Thyroid gland (tissue), 4 donors: ENCODE results near the gene NF1. TPM values are rescaled to one million over a fixed set of nuclear protein-coding genes. Genes with fewer than 3 reads are reported as not detected.

ENCODE experiments used
- DNase-seq, 2 donors: peaks; one replicate each; pipeline ENCODE4 v3.0.0-alpha.2; 2019
- H3K27ac ChIP-seq, 3 donors: fragments of 200-600 bp; sonication (generic); 1 replicate in 2 of 3; 2 replicates in 1 of 3; pipeline ENCODE4 v1.5.1; 2016 to 2019; ENCODE audit warnings: mild to moderate bottlenecking in 1 of 3, moderate library complexity in 1 of 3
- H3K27me3 ChIP-seq: fragments of 200-600 bp; sonication (generic); one replicate; pipeline ENCODE4 v1.5.1; 2019
- H3K36me3 ChIP-seq, 2 donors: fragments of 200-600 bp; sonication (generic); one replicate each; pipeline ENCODE4 v1.5.1; 2016 to 2019
- H3K4me1 ChIP-seq, 2 donors: fragments of 200-600 bp; sonication (generic); one replicate each; pipeline ENCODE4 v1.5.1; 2017 to 2019
- H3K4me3 ChIP-seq, 3 donors: fragments of 200-600 bp; sonication (generic); replicated peaks in 1 of 3; 1 replicate in 2 of 3; 2 replicates in 1 of 3; pipeline ENCODE4 v1.5.1; 2016; ENCODE audit warnings: mild to moderate bottlenecking in 1 of 3
- H3K9me3 ChIP-seq: fragments of 200-600 bp; sonication (generic); one replicate; pipeline ENCODE4 v1.5.1; 2017
- CTCF ChIP-seq, 6 experiments: fragments of 200-600 bp in 3 of 6; fragments of 450-650 bp in 3 of 6; sonication (generic) in 3 of 6; IDR thresholded peaks; one replicate each; pipeline ENCODE4 v1.5.1; 2016 to 2019; ENCODE audit warnings: antibody characterized with exemption in 6 of 6, mild to moderate bottlenecking in 2 of 6, inconsistent platforms in 1 of 6, moderate library complexity in 1 of 6
- POLR2A ChIP-seq, 2 donors: fragments of 450-650 bp; IDR thresholded peaks; one replicate each; pipeline ENCODE4 v1.6.1; 2017; ENCODE audit warnings: antibody characterized with exemption in 2 of 2, mild to moderate bottlenecking in 2 of 2, moderate library complexity in 1 of 2
- WGBS, 2 donors: methylation state at CpG; one replicate each; pipeline ENCODE4 v1.1.5; 2017; 5-methylcytosine and 5-hydroxymethylcytosine counted together
- intact Hi-C: fragments of 100-400 bp; cut with DNase I; formaldehyde crosslinking; loops from one replicate; pipeline ENCODE4 v1.15.1; 2023
- total RNA-seq, 4 donors: library from RNA; depleted of rRNA; stranded (reverse); fragments of >200 nt; gene quantifications; one replicate each; pipeline ENCODE4 v1.2.3, GENCODE V29; 2016

The NF1 gene
- total RNA-seq, 4 donors from 2014 or later = 102 to 208 (median 129) TPM

DNA sequence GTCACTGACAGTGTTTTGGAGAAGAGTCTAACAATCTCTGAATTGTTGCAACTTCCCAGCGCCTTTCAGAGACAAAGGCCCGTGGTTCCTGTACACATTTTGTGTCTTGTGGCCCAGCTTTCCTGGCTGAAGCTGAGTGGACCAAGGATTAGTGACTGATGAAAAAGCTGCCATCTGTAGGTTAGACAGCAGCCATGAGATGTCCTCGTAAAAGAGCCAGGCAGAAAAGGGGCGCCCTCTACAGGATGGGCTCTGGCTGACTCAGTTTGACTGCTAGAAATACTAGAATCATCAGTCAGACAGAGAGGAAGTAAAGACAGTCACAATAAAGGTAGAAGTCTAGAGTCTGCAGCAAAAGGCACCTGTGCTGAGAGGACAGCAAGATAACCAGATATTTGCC lies 26.5 kb upstream of the NF1 start:
- Histone ChIP-seq H3K27me3 (no peaks in the 10 kb centered on the region), H3K9me3 (no peaks in the 10 kb centered on the region), H3K36me3 (no peaks in the 10 kb centered on the region), H3K4me1 (peaks cover 5 to 12% of the 10 kb centered on the region in 2 donors), H3K4me3 (no peak overlapping the region), H3K27ac (peak overlapping the region in 2 of 3 donors; percentile 43 to 50)
- TF ChIP-seq CTCF (IDR thresholded peaks at IDR 0.05) = peak in 1 of 6 experiments; percentile 15
- TF ChIP-seq POLR2A (IDR thresholded peaks at IDR 0.05) = no peak
- WGBS, 2 donors = 57 to 59% methylated on average over 4 of the region's 4 CpGs
- DNase-seq = peak in 1 of 2 donors; percentile 6
- intact Hi-C loops = no loop called here

GRCh38 chr17:31072186-31072585 lies 22.6 kb upstream of the NF1 start:
- no peak for DNase-seq
- Histone ChIP-seq H3K4me1 (peaks cover 5 to 12% of the 10 kb centered on the region in 2 donors), H3K36me3 (no peaks in the 10 kb centered on the region), H3K9me3 (no peaks in the 10 kb centered on the region), H3K27ac (no peak overlapping the region), H3K4me3 (no peak overlapping the region), H3K27me3 (no peaks in the 10 kb centered on the region)
- no peak for TF ChIP-seq POLR2A (IDR thresholded peaks at IDR 0.05)
- TF ChIP-seq CTCF (IDR thresholded peaks at IDR 0.05) = no peak
- intact Hi-C loops = no loop called here

- Histone ChIP-seq H3K9me3 (no peaks in the 10 kb centered on the region), H3K36me3 (no peaks in the 10 kb centered on the region), H3K4me3 (no peak overlapping the region), H3K27me3 (no peaks in the 10 kb centered on the region), H3K4me1 (peaks cover 0 to under 1% of the 10 kb centered on the region in 2 donors), H3K27ac (no peak overlapping the region)
- 44 to 67% methylated on average over 4 of the region's 4 CpGs for WGBS, 2 donors
- intact Hi-C loops = no loop called here
- DNase-seq = no peak
- TF ChIP-seq POLR2A (IDR thresholded peaks at IDR 0.05) (no peak), CTCF (IDR thresholded peaks at IDR 0.05) (no peak)
Measured at GRCh38 chr17:31073411-31073810, 21.4 kb upstream of the NF1 start.

DNA sequence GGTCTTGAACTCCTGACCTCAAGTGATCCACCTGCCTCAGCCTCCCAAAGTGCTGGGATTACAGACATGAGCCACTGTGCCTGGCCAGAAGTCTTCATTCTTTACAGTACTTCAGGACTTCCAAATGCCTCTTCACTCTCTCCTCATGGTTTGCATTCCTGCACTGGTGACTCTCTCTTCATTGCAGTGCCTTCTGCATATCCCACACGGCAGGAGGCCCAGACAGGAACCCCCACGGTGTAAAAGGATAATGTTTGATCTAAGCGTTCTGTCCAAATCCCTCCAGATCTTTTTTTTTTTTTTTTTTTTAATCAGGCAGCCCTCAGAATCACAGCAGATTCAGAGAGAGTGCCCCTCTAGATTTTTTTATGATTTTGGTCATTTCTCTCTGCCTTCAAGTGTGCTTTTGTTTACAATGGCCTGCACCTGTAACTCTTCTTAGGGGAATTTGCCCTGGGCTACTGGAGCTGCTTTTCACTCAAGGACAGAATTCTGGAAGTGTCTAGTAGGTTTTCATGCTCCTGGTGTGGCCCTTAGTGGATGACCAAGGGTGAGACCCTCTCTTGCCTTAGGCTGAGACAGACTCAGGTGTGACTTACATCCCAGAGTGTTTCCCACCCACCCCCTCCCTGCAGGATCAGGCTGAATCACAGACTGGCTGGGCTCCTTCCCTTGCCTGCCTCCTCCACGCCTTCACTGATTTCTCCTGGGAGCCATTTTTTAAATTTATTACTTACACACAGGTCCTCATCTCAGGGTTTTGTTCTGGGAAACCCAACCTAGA lies 19.8 kb upstream of the NF1 start:
- no peaks in the 10 kb centered on the region for H3K27me3 ChIP-seq
- DNase-seq = peak; percentile 13 to 20
- H3K9me3 ChIP-seq = no peaks in the 10 kb centered on the region
- no peak for TF ChIP-seq CTCF (IDR thresholded peaks at IDR 0.05)
- no peak for TF ChIP-seq POLR2A (IDR thresholded peaks at IDR 0.05)
- H3K36me3 ChIP-seq = no peaks in the 10 kb centered on the region
- WGBS, 2 donors = 36 to 38% methylated on average over 4 of the region's 4 CpGs
- no peaks in the 10 kb centered on the region for H3K4me1 ChIP-seq
- no peak overlapping the region for H3K27ac ChIP-seq
- intact Hi-C loops = no loop called here
- no peak overlapping the region for H3K4me3 ChIP-seq

DNA sequence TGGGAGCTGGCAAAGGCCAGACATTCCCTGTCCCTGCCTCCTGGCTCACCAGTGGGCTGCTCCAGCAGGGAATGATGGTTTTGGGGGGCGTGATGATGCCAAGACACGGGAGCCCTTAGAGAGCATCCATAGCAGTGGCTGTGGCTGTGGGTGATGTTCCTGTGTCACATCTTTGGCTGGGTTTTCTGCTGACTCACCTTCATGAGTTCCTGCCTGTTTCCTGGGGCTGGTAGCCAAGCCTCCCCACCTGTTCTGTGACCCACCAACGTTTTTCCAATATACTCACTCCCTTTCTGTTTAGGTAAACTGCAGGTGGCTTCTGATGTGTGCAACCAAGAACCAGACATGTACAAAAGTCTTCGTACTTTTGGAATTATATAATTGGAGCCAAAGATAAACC lies 16.5 kb upstream of the NF1 start:
- no peak for TF ChIP-seq CTCF (IDR thresholded peaks at IDR 0.05)
- no peak for TF ChIP-seq POLR2A (IDR thresholded peaks at IDR 0.05)
- no peak overlapping the region for H3K27ac ChIP-seq
- no peaks in the 10 kb centered on the region for H3K9me3 ChIP-seq
- H3K4me1 ChIP-seq = no peaks in the 10 kb centered on the region
- no peak overlapping the region for H3K4me3 ChIP-seq
- no peak for DNase-seq
- 64 to 73% methylated on average over 4 of the region's 4 CpGs for WGBS, 2 donors
- H3K27me3 ChIP-seq = no peaks in the 10 kb centered on the region
- intact Hi-C loops = no loop called here
- H3K36me3 ChIP-seq = no peaks in the 10 kb centered on the region
